Retinal pigment epithelial cell (primary cell): ENCODE data around the gene NDUFS1.
"Not testable (repeated sequence)": the region's sequence is repeated elsewhere in the genome, so short reads cannot be mapped to it uniquely, and the experiment has no call there.

Source experiments
- DNase-seq: peaks from one replicate; pipeline ENCODE4 v3.0.0-alpha.2; 2010; ENCODE audit warnings: low read depth
- H3K4me3 ChIP-seq: 2 replicates; pipeline ENCODE4 v1.5.1; 2011; ENCODE audit warnings: mild to moderate bottlenecking, low read length, control low read depth, moderate library complexity
- TF ChIP-seq, protein P1 (sequence below): conservative IDR thresholded peaks from 2 replicates; pipeline ENCODE4 v1.5.1; 2011; ENCODE audit warnings: low read depth, low read length, control low read depth, inconsistent platforms

Gene NDUFS1

GRCh38 chr2:206084870-206085741 lies 74.1 kb downstream of the NDUFS1 start:
- TF ChIP-seq, protein P1, sequence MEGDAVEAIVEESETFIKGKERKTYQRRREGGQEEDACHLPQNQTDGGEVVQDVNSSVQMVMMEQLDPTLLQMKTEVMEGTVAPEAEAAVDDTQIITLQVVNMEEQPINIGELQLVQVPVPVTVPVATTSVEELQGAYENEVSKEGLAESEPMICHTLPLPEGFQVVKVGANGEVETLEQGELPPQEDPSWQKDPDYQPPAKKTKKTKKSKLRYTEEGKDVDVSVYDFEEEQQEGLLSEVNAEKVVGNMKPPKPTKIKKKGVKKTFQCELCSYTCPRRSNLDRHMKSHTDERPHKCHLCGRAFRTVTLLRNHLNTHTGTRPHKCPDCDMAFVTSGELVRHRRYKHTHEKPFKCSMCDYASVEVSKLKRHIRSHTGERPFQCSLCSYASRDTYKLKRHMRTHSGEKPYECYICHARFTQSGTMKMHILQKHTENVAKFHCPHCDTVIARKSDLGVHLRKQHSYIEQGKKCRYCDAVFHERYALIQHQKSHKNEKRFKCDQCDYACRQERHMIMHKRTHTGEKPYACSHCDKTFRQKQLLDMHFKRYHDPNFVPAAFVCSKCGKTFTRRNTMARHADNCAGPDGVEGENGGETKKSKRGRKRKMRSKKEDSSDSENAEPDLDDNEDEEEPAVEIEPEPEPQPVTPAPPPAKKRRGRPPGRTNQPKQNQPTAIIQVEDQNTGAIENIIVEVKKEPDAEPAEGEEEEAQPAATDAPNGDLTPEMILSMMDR = no peak
- DNase-seq = no peak
- peak overlapping the region; percentile 92 for H3K4me3 ChIP-seq

DNA sequence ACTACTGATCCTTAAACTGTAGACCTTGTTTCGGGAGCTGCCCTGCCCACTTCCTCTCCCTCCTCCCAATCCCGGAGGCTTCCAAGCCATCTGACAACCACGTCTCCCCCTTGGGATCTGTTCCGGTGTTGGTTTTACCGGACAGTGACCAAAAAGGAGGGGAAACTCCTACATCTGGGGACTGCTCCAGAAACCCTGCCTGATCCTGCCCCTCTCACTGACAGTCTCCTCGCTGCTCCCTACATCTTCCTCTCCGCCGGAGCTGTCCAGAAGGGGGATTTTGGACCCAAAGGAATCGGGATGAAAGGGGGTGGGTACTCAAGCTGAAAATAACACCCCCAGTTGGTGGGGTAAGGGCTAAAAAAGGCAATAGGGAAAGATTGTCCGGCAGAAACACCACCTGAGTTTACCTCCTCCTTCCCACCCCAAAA lies 74.8 kb downstream of the NDUFS1 start:
- no peak for DNase-seq
- TF ChIP-seq, protein P1 = peak; percentile 12

DNA sequence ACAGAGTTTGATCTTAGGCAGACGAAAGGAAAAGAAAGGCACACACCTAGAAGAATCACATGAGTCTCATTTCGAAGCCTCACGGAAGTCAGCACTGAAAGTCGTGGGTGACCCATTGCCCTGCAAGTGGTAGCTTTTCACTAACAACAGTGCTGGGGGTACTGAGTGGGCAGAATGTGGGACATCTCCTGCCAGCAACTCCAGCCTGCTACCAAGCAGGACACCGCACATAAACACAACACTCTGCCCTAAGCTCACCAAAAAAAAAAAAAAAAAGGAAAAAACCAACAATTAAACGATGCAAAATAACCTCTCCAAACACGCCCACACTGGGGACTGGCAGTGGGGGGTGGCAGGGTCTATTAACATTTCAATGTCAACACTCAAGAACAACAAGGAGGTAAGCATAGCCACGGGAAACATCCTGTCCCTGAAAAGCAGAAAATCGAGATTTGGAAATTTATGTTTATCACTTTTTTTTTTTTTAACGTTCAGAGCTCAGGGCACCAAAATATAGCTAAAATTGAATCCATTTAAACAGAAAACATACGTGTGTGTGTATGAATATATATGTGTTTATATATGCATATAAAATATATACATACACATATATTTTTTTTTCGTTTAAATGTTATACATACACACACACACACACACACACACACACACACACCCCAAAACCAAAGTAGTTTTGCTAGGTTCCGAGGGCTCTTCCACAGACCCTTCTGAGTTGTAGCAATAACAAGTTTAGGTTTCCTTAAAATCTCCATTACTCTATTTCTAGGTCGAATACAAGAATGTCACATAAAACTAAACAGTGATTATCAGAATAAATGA lies 75.4 kb downstream of the NDUFS1 start:
- no peak for DNase-seq

More for the DNA sequence above, 74.8 kb downstream of the NDUFS1 start:
- H3K4me3 ChIP-seq = peak overlapping the region; percentile 92

DNA sequence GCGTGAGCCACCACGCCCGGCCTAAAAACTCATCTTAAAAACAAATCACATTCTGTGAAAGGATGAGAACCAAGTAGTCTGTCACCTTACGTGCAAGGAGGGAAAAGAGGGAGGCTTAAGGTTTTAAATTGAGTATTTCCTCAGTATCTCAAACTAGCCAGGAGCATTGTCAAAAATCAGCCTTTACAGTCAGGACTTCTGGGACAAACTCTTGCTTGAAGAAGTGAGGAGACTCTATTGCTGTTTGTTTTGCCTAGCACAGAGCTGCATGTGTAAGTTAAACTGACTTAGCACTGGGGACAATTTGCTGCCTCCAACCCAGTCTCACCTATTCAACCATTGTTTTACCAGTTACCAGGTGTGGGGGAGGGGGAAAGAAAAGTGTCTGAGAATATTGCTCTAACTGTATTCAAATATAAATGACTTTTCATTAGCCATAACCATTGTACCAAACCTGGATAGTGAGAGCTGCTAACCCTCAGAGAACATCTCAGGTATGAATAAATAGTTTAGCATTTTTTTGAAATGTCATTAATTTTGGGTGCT lies 76.9 kb downstream of the NDUFS1 start:
- TF ChIP-seq, protein P1 = no peak
- H3K4me3 ChIP-seq = no peak overlapping the region
- no peak for DNase-seq

More for the DNA sequence above, 75.4 kb downstream of the NDUFS1 start:
- TF ChIP-seq, protein P1 = no peak
- H3K4me3 ChIP-seq = peak overlapping the region; percentile 92

GRCh38 chr2:206080927-206081326 lies 78.3 kb downstream of the NDUFS1 start:
- no peak for DNase-seq
- TF ChIP-seq, protein P1 = no peak
- no peak overlapping the region for H3K4me3 ChIP-seq

GRCh38 chr2:206079699-206080465 lies 79.4 kb downstream of the NDUFS1 start:
- DNase-seq = no peak
- TF ChIP-seq, protein P1 = no peak
- H3K4me3 ChIP-seq = no peak overlapping the region

DNA sequence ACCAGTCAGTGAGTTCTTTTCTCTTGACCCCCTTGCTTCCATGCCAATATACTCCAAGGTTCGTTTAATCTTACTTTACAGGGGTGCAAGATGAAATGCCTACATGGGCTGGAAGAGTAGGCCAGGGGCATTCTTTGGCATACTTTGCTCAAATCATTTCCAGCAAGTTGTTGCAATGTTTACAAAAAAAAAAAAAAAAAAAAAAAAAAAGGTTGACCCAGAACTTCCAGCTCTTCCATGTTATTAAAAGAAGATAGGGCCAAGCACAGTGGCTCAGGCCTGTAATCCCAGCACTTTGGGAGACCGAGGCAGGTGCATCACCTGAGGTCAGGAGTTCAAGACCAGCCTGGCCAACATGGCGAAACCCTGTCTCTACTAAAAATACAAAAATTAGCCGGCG lies 81.4 kb downstream of the NDUFS1 start:
- DNase-seq, H3K4me3 ChIP-seq: not testable (repeated sequence)
